HPDE6-E6E7 (cell line): ENCODE measurements around the gene IWS1.
A peak's percentile ranks its signal among the peaks of the same experiment; 100 is the strongest.
"Not testable (repeated sequence)": the region's sequence is repeated elsewhere in the genome, so short reads cannot be mapped to it uniquely, and the experiment has no call there.

Source experiments
- DNase-seq: peaks from one replicate; pipeline ENCODE4 v3.0.0; 2011; ENCODE audit warnings: missing footprints; ENCODE audit errors: extremely low spot score

Gene IWS1

DNA sequence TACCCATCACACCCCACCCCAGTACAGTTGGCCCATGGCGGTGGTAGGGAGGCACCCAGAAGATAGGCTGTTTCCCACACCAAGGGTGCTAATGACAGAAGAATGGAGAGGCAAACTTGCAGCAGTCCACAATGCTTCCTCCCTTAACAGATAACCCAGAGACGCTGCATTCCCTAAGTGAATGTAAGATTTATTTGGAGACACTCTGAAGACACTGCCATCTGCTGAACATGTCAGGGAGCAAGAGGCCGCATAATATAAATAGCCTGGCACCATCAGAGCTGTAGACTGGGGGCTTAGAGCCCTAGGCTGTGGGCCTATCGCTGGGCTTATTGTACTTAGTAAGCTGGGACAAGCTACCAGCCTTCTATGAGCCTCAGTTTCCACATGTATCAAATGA is 2.2 kb upstream of the IWS1 start:
- no peak for DNase-seq

GRCh38 chr2:127527001-127527804 is 914 bp upstream of the IWS1 start:
- DNase-seq: peak; percentile 78

GRCh38 chr2:127525691-127526131 is 578 bp downstream of the IWS1 start:
- DNase-seq: no peak

GRCh38 chr2:127524198-127524834 is 2.0 kb downstream of the IWS1 start:
- DNase-seq: not testable (repeated sequence)

DNA sequence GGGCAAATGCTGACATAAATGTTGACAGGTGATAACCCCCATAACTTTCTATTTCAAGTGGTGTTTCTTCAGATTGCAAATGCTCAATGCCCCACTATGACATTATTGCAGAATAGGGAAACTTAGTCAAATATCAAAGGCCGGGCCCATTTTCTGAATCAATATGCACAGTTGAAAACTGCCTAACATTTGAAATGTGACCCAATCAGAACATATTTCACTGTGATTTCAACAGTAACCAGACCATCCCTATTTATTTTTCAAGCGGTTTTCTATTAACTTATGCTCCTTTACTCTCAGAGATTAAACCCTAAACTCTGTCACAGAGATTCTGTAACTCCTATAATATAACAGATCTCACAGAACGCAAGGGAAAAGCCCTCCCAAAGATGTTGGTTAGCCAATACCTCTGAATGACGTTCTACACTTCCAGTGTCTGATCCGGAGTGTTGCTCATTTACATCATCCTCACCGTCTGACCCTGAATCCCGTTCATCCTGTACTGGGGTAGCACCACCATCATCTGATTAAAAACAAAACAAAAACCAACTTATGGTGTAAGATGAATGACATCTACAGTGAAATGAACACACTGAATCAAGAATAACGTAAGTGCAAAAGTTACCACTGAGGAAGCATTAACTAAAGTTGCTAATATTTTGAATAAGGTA is 2.9 kb downstream of the IWS1 start:
- DNase-seq: no peak

- no peak for DNase-seq
Measured at GRCh38 chr2:127520424-127520823, 5.9 kb downstream of the IWS1 start.

GRCh38 chr2:127517465-127517864 is 8.8 kb downstream of the IWS1 start:
- DNase-seq: no peak

DNA sequence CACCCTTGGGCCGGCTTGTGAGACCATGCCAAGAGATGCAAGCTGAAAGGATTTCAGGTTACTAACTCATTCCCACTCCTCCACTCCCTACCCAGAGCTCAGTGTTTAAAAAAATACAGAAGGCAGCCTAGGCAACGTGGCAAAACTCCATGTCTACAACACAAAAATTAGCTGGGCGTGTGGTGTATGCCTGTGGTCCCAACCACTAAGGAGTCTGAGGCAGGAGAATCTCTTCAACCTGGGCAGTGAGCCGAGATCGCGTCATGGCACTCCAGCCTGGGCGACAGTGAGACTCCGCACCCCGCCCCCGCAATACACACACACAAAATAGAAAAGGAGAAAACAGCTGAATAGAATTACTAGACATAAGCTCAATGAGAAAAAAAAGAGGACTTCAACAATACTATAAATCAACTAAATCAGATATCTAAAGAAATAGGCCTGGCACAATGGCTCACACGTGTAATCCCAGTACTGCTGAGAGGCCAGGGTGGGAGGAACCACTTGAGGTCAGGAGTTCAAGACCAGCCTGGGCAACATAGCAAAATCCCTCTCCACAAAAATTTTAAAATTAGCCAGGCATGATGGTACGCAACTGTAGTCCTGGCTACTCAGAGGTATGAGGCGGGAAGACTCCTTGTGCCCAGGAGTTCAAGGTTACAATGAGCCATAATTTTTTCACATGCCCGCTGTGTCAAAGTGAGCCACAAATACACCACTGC is 10.1 kb downstream of the IWS1 start:
- no peak for DNase-seq

DNA sequence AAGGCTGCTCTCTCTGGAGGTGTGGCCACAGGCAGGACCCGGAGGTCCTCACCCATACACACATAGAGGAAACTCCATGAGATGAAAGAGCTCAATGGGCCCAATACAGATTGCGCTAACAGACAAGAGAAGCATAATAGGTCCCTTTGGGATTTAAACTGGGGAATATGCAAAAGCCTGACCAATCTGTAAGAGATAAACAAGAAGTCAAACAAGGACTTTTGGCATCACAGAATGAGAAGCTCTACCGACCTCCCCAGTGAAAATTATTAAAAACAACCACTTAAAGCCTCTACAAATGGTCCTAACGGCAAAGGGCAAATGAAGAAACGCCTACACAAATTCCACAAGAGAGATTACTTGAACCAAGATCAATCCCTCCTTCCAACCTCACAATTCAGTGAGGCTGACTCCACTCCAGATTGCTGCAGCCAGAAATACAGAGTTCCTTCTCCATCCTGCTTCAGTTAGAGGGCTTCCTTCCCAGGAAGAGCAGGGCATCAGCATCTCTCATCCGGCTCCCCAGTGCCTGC is 10.8 kb downstream of the IWS1 start:
- DNase-seq: no peak

DNA sequence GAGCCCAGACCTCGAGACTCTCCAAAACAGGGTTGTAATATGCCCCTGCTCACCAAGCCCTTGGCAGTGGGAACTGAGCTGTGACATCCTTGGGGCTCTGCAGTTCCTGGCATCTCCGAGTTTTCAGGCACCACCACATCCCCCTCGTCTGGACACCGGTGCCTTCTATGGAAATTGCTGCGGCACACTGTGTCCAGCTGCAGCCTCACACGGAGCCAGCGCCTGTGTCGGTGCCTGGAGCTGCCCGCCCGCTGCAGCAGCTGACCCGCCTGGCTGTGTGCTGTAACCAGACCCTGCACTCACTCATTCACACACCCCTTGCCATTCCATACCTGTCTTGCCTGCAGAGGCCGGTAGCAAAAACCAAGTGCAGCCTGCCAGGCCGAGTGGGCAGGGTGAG is 11.8 kb downstream of the IWS1 start:
- no peak for DNase-seq

GRCh38 chr2:127514076-127514475 is 12.2 kb downstream of the IWS1 start:
- no peak for DNase-seq

GRCh38 chr2:127512362-127512761 is 13.9 kb downstream of the IWS1 start:
- no peak for DNase-seq

DNA sequence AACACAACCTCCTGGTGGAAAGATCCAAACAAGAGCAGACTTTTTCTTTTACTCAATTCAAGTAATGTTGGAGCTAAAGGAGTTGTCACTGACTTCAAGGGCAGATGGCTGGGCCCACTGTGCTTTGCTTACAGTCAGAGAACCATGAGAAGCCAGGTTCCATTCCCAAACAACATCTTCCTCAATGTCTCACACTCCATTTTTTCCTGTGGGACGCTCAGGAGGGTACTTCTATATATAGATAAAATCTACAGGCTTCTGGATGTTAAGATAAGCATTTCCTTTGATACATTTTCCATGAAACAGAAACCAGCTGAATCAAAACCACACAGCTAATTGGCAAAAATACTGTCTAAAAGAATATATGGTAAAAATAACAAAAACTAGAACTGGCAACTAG is 14.4 kb downstream of the IWS1 start:
- no peak for DNase-seq

- DNase-seq: no peak
Measured at GRCh38 chr2:127511090-127511695, 15.1 kb downstream of the IWS1 start.

- no peak for DNase-seq
Measured at GRCh38 chr2:127510073-127510472, 16.2 kb downstream of the IWS1 start.

DNA sequence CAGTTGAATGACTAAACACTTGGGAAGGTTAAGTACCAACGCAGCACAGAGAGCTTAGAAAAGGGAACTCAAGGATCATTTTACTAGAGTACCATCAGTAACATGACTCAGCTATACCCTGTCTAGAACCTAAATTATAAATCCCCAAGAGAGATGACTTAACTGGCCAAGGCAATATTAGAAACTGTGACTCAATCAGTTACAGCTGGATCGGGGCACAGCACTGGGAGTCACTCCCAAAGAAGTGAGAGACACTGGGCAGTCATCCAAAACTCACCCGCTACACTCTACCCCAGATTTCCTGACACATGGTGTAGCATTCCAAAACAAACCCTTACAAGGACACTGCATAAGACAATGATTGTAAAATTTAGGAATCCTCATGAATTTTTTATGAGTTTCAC is 17.7 kb downstream of the IWS1 start:
- DNase-seq: peak; percentile 92

DNA sequence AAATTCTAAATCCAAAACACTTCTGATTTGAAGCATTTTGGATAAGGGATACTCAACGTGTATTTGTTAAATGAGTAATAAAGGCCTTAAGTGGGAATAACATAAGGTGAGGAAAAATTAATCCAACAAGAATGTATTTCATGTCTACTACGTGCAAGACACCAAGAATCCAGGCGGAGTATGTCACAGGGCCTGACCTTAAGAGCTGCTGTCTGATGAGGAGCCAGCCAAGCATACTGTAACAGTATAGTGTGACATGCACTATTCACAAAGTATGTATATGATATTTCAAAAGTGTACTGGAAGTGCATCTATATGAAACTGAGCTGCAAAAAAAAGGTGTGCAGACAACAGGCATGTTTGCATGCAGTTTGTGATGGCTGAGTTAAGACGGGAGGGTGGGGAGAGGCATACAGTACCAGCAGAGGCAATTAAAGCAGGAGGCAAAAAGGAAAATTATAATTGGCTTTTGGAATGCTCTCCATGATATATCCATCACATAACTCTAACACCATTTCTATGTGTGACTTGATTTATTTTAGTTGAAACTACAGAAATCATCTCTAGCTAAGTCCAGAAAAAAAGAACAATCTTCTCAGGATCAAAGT is 18.2 kb downstream of the IWS1 start:
- DNase-seq: no peak

GRCh38 chr2:127506510-127506909 is 19.8 kb downstream of the IWS1 start:
- DNase-seq: no peak

- DNase-seq: no peak
Measured at GRCh38 chr2:127504552-127505430, 21.5 kb downstream of the IWS1 start.

GRCh38 chr2:127503491-127503890 is 22.8 kb downstream of the IWS1 start:
- no peak for DNase-seq
